ENCODE results near the gene TMUB2. TPM values are rescaled to one million over a fixed set of nuclear protein-coding genes. Genes with fewer than 3 reads are reported as not detected.

TMUB2 gene
- total RNA-seq, 8 experiments from 2014 or later, result 24.0 to 41.8 (median 31.8) TPM

DNA sequence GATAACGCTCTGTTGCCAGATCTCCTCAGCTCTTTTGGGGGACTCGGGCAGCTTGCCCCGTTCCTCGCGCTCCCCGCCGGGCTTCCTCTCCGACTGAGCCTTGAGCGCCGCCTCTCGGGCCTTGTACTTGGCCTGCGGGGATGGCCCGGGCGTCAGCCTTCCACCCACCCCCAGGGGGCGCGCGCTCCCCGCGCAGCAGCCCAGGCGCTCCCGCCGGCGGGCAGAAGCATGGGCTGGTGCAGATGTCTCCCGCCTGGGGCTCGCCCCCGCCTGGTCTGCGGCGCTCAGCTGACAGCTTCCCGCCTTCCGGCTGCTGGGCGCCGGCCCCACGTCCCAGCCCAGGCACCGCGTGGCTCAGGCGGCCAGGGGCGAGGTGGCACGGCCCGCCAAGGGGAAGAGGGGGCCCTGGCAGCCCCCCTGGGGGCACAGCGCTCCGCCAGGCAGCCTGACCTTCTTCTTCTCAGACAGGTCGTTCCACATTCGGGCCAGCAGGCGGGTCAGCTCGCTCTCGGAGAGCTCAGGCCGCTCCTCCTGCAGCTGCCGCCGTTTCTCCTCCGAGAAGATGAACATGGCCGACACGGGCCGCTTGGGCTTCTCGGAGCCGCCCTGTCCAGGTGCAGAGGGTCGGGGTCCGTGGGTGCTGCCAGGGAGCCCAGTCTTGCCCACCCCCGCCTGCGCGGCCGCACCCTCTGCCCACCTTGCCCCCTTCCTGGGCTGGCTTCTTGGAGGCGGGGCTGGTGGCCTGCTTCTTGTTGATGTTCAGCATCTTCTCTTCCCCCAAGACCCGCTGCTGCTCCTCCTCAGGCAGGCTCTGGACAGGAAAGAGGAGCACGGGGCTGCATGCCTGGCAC is 23.8 kb downstream of the TMUB2 start:
- peaks cover 6 to 17% of the 10 kb centered on the region in 2 donors for H3K4me1 ChIP-seq (replicated peaks in 1 of 2)
- ATAC-seq (replicated peaks in 6 of 8), result peak; percentile 88 to 94 (median 91)
- no peak overlapping the region for H3K27ac ChIP-seq
- in situ Hi-C loops (cut with MboI; ENCODE audit: low pct_unique_long_range_greater_than_20kb in 2 of 9, low sequenced_read_pairs in 9 of 9, unreplicated experiment in 9 of 9), result loop anchor here in 6 of 9 experiments (10.0 to 25.0 kb wide), 2 partner anchors 114 to 127 kb away; partner anchors contain the start of genes GRN (in 3 of the 6) and SLC25A39 (in 3 of the 6)
- 23 to 40% methylated on average over 2 to 6 of the region's 64 CpGs; no CpG with 5 or more reads in 8 of the 10 experiments for WGBS, 10 experiments
- H3K4me3 ChIP-seq, result peak overlapping the region in 1 of 5 donors; percentile 10

- in situ Hi-C loops (cut with MboI; ENCODE audit: low pct_unique_long_range_greater_than_20kb in 2 of 9, low sequenced_read_pairs in 9 of 9, unreplicated experiment in 9 of 9), result loop anchor here in 6 of 9 experiments (10.0 to 25.0 kb wide), 2 partner anchors 113 to 126 kb away; partner anchors contain the start of genes GRN (in 3 of the 6) and SLC25A39 (in 3 of the 6)
- Histone ChIP-seq H3K27ac (peak overlapping the region in 1 of 2 donors; percentile 50), H3K4me1 (replicated peaks in 1 of 2) (peaks cover 6 to 17% of the 10 kb centered on the region in 2 donors), H3K4me3 (no peak overlapping the region)
- no peak for ATAC-seq (replicated peaks in 6 of 8)
- 67 to 100% (median 83%) methylated on average over 1 to 4 of the region's 30 CpGs; no CpG with 5 or more reads in 3 of the 10 experiments for WGBS, 10 experiments
These were observed 24.8 kb downstream of the TMUB2 start for GRCh38 chr17:44211281-44212265.

DNA sequence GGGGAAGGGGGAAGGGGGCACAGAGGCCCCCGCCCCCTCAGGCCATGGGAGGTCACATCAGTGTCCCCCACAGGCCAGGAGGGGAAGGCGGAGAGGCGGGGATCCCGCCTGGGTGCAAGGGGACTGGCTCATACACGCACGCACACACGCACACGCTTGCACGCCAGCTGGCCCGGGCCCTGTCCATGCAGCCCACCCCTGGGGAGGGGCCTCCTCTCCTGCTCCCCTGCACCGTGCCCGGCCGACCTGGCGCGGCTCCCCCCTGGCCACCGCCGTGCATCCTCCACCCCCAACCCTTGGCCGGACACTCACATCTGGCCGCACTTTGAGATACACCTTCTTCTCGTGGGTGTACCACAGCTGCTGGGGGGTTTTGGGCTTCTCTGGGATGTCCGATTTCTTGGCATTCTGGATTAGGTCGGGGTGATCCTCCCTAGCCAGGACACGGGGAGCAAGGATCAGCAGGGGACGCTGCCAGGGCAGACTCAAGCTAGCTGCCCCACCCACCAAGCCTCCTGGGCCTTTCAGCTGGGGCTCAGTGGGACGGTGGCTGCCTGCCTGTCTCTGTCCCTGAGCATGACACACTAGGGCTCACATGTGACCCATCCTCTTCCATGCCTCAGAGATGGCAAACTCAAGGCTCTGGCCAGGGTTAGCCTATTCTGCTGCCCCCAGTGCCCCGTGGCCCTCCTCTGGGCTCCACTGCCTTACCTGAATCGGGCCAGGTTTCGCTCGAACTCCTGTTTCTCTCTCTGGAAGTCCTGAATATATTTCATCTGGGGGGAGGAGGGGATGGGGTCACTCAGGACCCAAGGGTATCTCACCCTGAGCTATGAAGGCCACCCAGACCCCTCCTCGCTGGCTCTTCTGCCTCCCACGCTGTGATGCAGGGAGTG is 26.0 kb downstream of the TMUB2 start:
- in situ Hi-C loops (cut with MboI; ENCODE audit: low pct_unique_long_range_greater_than_20kb in 2 of 9, low sequenced_read_pairs in 9 of 9, unreplicated experiment in 9 of 9), result loop anchor here in 6 of 9 experiments (10.0 to 25.0 kb wide), 2 partner anchors 112 to 125 kb away; partner anchors contain the start of genes GRN (in 3 of the 6) and SLC25A39 (in 3 of the 6)
- peak in 5 of 8 experiments; percentile 2 to 19 (median 10) for ATAC-seq (replicated peaks in 6 of 8)
- peaks cover 12 to 24% of the 10 kb centered on the region in 2 donors for H3K4me1 ChIP-seq (replicated peaks in 1 of 2)
- H3K27ac ChIP-seq, result peak overlapping the region; percentile 33 to 50
- WGBS, 10 experiments, result 60 to 92% (median 74%) methylated on average over 1 to 5 of the region's 31 CpGs; no CpG with 5 or more reads in 7 of the 10 experiments
- no peak overlapping the region for H3K4me3 ChIP-seq

DNA sequence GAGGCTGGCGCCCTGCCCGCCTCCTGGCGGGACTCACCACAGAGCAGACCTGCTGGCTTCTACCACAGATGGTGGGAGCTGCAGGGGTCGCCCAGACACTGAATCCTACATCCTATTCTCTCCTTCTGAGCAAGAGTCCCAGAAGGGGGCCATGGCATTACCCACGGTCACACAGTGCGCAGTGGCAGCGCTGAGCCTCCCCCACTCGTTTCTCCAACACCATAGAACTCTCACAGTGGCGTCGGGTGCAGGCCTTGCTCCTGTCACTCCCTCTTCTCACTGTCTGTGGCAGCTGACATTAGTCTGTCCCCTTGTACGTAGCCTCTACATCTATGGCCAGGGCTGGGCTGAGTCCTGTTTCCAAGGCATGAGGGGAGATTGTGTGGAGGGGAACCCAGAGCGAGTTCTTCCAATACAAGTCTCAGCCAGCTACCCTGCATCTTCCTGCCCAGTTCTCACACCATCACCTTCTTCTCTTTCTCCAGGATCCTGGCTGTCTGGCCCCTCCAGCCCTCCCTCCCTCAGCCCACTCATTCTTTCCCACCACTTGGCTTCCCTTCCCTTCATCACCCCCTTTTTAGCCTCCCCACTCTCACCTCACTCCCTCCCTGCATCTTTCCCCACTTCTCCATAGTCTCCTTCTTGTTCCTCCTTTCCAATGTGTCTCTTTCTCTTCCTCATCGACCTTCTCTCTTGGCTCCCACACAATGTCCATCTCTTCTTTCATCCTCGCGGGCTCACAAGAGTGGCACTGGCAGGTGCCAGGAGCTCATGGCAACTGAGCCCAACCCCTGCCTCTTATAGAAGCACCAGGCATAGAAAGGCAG is 26.8 kb downstream of the TMUB2 start:
- 68 to 94% (median 88%) methylated on average over 2 to 8 of the region's 15 CpGs; no CpG with 5 or more reads in 2 of the 10 experiments for WGBS, 10 experiments
- in situ Hi-C loops (cut with MboI; ENCODE audit: low pct_unique_long_range_greater_than_20kb in 2 of 9, low sequenced_read_pairs in 9 of 9, unreplicated experiment in 9 of 9), result loop anchor here in 6 of 9 experiments (10.0 to 25.0 kb wide), 2 partner anchors 111 to 124 kb away; partner anchors contain the start of genes GRN (in 3 of the 6) and SLC25A39 (in 3 of the 6)
- no peak for ATAC-seq (replicated peaks in 6 of 8)
- H3K27ac ChIP-seq, result no peak overlapping the region
- H3K4me3 ChIP-seq, result no peak overlapping the region
- H3K4me1 ChIP-seq (replicated peaks in 1 of 2), result peaks cover 15 to 25% of the 10 kb centered on the region in 2 donors

DNA sequence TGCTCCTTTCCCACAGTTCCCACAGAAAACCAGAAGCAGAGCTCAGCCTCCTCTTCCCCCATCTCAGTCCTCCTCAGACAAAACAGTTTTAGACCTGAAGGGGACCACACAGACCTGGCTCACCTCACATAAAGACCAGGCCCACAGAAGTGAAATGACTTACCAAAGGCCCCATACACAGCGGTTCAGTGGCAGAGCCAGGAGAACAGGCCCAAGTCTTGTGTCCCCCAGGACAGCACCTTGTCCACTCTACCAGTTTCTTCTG is 27.4 kb downstream of the TMUB2 start:
- ATAC-seq (replicated peaks in 6 of 8), result no peak
- Histone ChIP-seq H3K4me3 (no peak overlapping the region), H3K27ac (no peak overlapping the region), H3K4me1 (replicated peaks in 1 of 2) (peaks cover 15 to 25% of the 10 kb centered on the region in 2 donors)
- WGBS, 10 experiments, result 80% methylated on average over 1 of the region's 1 CpG; no CpG with 5 or more reads in 9 of the 10 experiments
- in situ Hi-C loops (cut with MboI; ENCODE audit: low pct_unique_long_range_greater_than_20kb in 2 of 9, low sequenced_read_pairs in 9 of 9, unreplicated experiment in 9 of 9), result loop anchor here in 6 of 9 experiments (10.0 to 25.0 kb wide), 2 partner anchors 111 to 123 kb away; partner anchors contain the start of genes GRN (in 3 of the 6) and SLC25A39 (in 3 of the 6)

DNA sequence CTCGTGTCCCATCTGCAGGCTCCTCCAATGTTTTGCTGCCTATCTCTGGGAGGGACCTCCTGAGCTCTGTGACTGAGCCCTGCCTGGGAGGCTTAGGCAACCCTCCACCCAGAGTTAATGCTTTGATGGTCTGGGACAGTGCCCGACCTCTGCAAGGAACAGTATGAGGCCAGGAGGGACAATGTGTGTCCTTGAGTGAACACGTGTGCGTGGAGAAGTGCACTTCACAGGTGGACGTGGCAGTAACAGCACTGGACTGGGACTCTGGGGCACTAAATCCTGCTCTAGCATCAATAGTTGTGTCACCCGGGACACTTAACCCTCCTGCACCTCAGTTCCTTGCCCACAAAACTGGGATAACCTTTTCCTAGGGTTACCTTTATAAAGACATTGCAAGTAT is 28.1 kb downstream of the TMUB2 start:
- in situ Hi-C loops (cut with MboI; ENCODE audit: low pct_unique_long_range_greater_than_20kb in 2 of 9, low sequenced_read_pairs in 9 of 9, unreplicated experiment in 9 of 9), result loop anchor here in 6 of 9 experiments (10.0 to 25.0 kb wide), 2 partner anchors 110 to 122 kb away; partner anchors contain the start of genes GRN (in 3 of the 6) and SLC25A39 (in 3 of the 6)
- no peak overlapping the region for H3K4me3 ChIP-seq
- WGBS, 10 experiments, result 88 to 100% (median 96%) methylated on average over 1 to 5 of the region's 6 CpGs; no CpG with 5 or more reads in 4 of the 10 experiments
- H3K4me1 ChIP-seq (replicated peaks in 1 of 2), result peaks cover 15 to 25% of the 10 kb centered on the region in 2 donors
- ATAC-seq (replicated peaks in 6 of 8), result no peak
- H3K27ac ChIP-seq, result no peak overlapping the region

DNA sequence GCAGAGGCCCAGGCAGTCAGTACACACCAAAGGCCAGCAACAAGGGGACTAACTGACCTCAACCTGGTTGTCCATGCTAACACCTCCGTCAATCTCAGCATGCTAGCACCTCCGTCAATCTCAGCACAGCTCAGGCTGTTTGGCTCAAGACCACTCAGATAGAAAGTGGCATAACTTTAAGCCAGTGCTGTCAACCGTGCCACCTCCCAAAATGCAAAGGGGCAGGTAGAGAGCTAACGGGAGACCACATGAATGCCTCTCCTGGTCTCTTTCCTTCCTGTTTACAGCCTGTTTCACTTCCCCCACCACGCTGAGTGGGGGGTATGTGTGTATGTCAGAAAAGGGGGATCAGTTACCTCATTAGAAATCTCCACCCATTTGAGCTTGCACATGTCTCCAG is 29.4 kb downstream of the TMUB2 start:
- peaks cover 8 to 22% of the 10 kb centered on the region in 2 donors for H3K4me1 ChIP-seq (replicated peaks in 1 of 2)
- H3K4me3 ChIP-seq, result no peak overlapping the region
- in situ Hi-C loops (cut with MboI; ENCODE audit: low pct_unique_long_range_greater_than_20kb in 2 of 9, low sequenced_read_pairs in 9 of 9, unreplicated experiment in 9 of 9), result loop anchor here in 6 of 9 experiments (10.0 to 25.0 kb wide), 2 partner anchors 109 to 121 kb away; partner anchors contain the start of genes GRN (in 3 of the 6) and SLC25A39 (in 3 of the 6)
- H3K27ac ChIP-seq, result no peak overlapping the region
- 86 to 100% (median 100%) methylated on average over 1 to 5 of the region's 5 CpGs; no CpG with 5 or more reads in 2 of the 10 experiments for WGBS, 10 experiments
- ATAC-seq (replicated peaks in 6 of 8), result no peak

DNA sequence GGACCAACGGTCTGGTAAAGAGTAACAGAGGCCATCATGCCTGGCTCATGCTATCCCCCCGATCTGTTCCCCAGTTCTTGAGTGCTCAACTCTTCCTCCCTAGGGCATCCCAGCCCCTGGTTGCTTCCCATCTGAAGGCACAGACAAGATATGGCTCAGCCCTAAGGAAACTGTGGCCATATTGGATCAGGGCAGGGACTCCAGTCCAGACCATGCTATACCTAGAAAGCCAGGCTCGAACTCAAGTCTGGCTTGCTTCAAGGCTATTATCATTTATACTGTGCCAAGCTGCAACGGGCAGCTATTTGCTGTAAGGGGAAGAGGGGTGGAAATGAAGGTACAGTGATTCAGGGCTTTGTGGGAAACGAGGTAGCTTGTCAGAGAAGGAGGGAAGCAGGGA is 29.9 kb downstream of the TMUB2 start:
- 0 to 100% (median 80%) methylated on average over 1 to 4 of the region's 5 CpGs; no CpG with 5 or more reads in 2 of the 10 experiments for WGBS, 10 experiments
- in situ Hi-C loops (cut with MboI; ENCODE audit: low pct_unique_long_range_greater_than_20kb in 2 of 9, low sequenced_read_pairs in 9 of 9, unreplicated experiment in 9 of 9), result loop anchor here in 6 of 9 experiments (10.0 to 25.0 kb wide), 2 partner anchors 108 to 121 kb away; partner anchors contain the start of genes GRN (in 3 of the 6) and SLC25A39 (in 3 of the 6)
- Histone ChIP-seq H3K4me1 (replicated peaks in 1 of 2) (peaks cover 8 to 18% of the 10 kb centered on the region in 2 donors), H3K27ac (no peak overlapping the region), H3K4me3 (peak overlapping the region in 1 of 5 donors; percentile 97)
- ATAC-seq (replicated peaks in 6 of 8), result no peak

GRCh38 chr17:44217738-44218343 is 31.1 kb downstream of the TMUB2 start:
- peaks cover 11 to 14% of the 10 kb centered on the region in 2 donors for H3K4me1 ChIP-seq (replicated peaks in 1 of 2)
- in situ Hi-C loops (cut with MboI; ENCODE audit: low pct_unique_long_range_greater_than_20kb in 2 of 9, low sequenced_read_pairs in 9 of 9, unreplicated experiment in 9 of 9), result loop anchor here in 6 of 9 experiments (10.0 to 25.0 kb wide), 2 partner anchors 107 to 119 kb away; partner anchors contain the start of genes GRN (in 3 of the 6) and SLC25A39 (in 3 of the 6)
- peak overlapping the region; percentile 52 to 97 for H3K27ac ChIP-seq
- WGBS, 10 experiments, result 0% methylated on average over 1 to 4 of the region's 10 CpGs; no CpG with 5 or more reads in 8 of the 10 experiments
- peak overlapping the region; percentile 60 to 97 (median 86) for H3K4me3 ChIP-seq
- ATAC-seq (replicated peaks in 6 of 8), result no peak
